Peyer's patch (tissue), 4 donors: Measurements from ENCODE around the gene LIMK1. TPM values are rescaled to one million over a fixed set of nuclear protein-coding genes. Genes with fewer than 3 reads are reported as not detected.
A peak's percentile ranks its signal among the peaks of the same experiment; 100 is the strongest.

ENCODE experiments used
- DNase-seq, 3 donors: peaks; one replicate each; pipeline ENCODE4 v3.0.0-alpha.2; 2017 to 2019
- H3K27ac ChIP-seq, 4 donors: fragments of 200-600 bp; sonication (generic); one replicate each; pipeline ENCODE4 v1.5.1; 2016 to 2019
- H3K27me3 ChIP-seq, 2 donors: fragments of 200-600 bp; sonication (generic); one replicate each; pipeline ENCODE4 v1.5.1; 2019
- H3K36me3 ChIP-seq, 3 donors: fragments of 200-600 bp; sonication (generic); one replicate each; pipeline ENCODE4 v1.5.1; 2016 to 2019
- H3K4me1 ChIP-seq, 4 donors: fragments of 200-600 bp; sonication (generic); one replicate each; pipeline ENCODE4 v1.5.1; 2016 to 2019
- H3K4me3 ChIP-seq, 4 donors: fragments of 200-600 bp; sonication (generic); 1 replicate in 3 of 4; 2 replicates in 1 of 4; pipeline ENCODE4 v1.5.1; 2016 to 2019; ENCODE audit warnings: mild to moderate bottlenecking in 1 of 4
- H3K9me3 ChIP-seq, 4 donors: fragments of 200-600 bp; sonication (generic); one replicate each; pipeline ENCODE4 v1.5.1; 2016 to 2019; ENCODE audit warnings: mild to moderate bottlenecking in 1 of 4
- POLR2A ChIP-seq, 2 donors: fragments of 450-650 bp; IDR thresholded peaks; one replicate each; pipeline ENCODE4 v1.5.1; 2017; ENCODE audit warnings: antibody characterized with exemption in 2 of 2, mild to moderate bottlenecking in 2 of 2, moderate library complexity in 2 of 2
- total RNA-seq, 4 donors: library from RNA; depleted of rRNA; stranded (reverse); fragments of >200 nt; gene quantifications; one replicate each; pipeline ENCODE4 v1.1.0, GENCODE V29; 2016
- TF ChIP-seq, protein P1 (sequence below), 6 experiments: fragments of 450-650 bp in 4 of 6; fragments of 200-600 bp in 2 of 6; sonication (generic) in 1 of 6; IDR thresholded peaks; one replicate each; pipeline ENCODE4 v1.5.1; 2017 to 2019; ENCODE audit warnings: antibody characterized with exemption in 6 of 6, mild to moderate bottlenecking in 3 of 6, moderate library complexity in 1 of 6

Gene LIMK1
- total RNA-seq, 4 donors from 2014 or later, result 3.7 to 38.0 (median 11.7) TPM

GRCh38 chr7:74084722-74085578 lies 1.3 kb downstream of the LIMK1 start:
- Histone ChIP-seq H3K36me3 (no peaks in the 10 kb centered on the region), H3K9me3 (no peaks in the 10 kb centered on the region), H3K27me3 (no peaks in the 10 kb centered on the region), H3K27ac (peak overlapping the region in 1 of 4 donors; percentile 76), H3K4me3 (peak overlapping the region in 3 of 4 donors; percentile 86 to 95 (median 91)), H3K4me1 (peaks cover 0 to 19% (median 12%) of the 10 kb centered on the region in 4 donors)
- no peak for DNase-seq
- TF ChIP-seq, protein P1, sequence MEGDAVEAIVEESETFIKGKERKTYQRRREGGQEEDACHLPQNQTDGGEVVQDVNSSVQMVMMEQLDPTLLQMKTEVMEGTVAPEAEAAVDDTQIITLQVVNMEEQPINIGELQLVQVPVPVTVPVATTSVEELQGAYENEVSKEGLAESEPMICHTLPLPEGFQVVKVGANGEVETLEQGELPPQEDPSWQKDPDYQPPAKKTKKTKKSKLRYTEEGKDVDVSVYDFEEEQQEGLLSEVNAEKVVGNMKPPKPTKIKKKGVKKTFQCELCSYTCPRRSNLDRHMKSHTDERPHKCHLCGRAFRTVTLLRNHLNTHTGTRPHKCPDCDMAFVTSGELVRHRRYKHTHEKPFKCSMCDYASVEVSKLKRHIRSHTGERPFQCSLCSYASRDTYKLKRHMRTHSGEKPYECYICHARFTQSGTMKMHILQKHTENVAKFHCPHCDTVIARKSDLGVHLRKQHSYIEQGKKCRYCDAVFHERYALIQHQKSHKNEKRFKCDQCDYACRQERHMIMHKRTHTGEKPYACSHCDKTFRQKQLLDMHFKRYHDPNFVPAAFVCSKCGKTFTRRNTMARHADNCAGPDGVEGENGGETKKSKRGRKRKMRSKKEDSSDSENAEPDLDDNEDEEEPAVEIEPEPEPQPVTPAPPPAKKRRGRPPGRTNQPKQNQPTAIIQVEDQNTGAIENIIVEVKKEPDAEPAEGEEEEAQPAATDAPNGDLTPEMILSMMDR (IDR thresholded peaks at IDR 0.05), result no peak
- no peak for TF ChIP-seq POLR2A (IDR thresholded peaks at IDR 0.05)

- Histone ChIP-seq H3K4me3 (no peak overlapping the region), H3K4me1 (peaks cover 0 to 23% (median 17%) of the 10 kb centered on the region in 4 donors), H3K27me3 (no peaks in the 10 kb centered on the region), H3K27ac (no peak overlapping the region), H3K9me3 (no peaks in the 10 kb centered on the region), H3K36me3 (no peaks in the 10 kb centered on the region)
- no peak for TF ChIP-seq POLR2A (IDR thresholded peaks at IDR 0.05)
- TF ChIP-seq, protein P1 (IDR thresholded peaks at IDR 0.05), result no peak
- DNase-seq, result no peak
Observed at GRCh38 chr7:74087791-74088453, 4.3 kb downstream of the LIMK1 start.

- TF ChIP-seq, protein P1 (IDR thresholded peaks at IDR 0.05), result no peak
- Histone ChIP-seq H3K27ac (peak overlapping the region; percentile 71 to 91 (median 82)), H3K9me3 (no peaks in the 10 kb centered on the region), H3K4me1 (peaks cover 0 to 31% (median 13%) of the 10 kb centered on the region in 4 donors), H3K4me3 (peak overlapping the region; percentile 41 to 55 (median 51)), H3K36me3 (no peaks in the 10 kb centered on the region), H3K27me3 (no peaks in the 10 kb centered on the region)
- DNase-seq, result peak in 2 of 3 donors; percentile 61 to 64
Observed at GRCh38 chr7:74092321-74092963, 8.8 kb downstream of the LIMK1 start.

DNA sequence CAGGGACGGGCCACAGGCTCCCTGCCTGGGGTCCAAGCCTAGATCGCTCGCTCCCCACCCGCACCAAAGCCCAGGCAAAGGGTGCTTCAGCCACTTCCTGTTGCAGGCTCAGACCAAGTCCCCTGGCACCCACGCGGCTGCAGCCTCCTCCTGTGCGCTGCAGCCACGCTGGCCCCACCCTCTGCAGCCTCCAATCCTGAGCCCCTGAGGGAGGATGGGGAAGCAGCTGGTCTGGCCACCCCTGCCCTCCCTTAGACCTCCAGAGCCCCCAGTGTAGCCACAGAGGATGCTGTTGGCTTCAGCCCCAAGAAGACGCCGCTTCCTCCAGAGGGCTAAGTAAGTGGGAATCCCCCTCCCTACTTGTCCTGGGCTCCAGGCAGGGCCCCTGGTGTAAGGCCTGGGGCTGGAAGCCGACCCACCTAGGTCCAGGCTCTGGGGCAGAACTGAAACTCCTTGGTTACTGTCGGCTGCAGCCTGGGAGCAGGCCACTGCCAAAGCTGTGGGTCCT lies 9.4 kb downstream of the LIMK1 start:
- peak overlapping the region; percentile 41 to 55 (median 51) for H3K4me3 ChIP-seq
- DNase-seq, result peak in 2 of 3 donors; percentile 76 to 78
- no peak for TF ChIP-seq POLR2A (IDR thresholded peaks at IDR 0.05)
- TF ChIP-seq, protein P1 (IDR thresholded peaks at IDR 0.05), result no peak

GRCh38 chr7:74093671-74094223 lies 10.1 kb downstream of the LIMK1 start:
- Histone ChIP-seq H3K27me3 (no peaks in the 10 kb centered on the region), H3K4me1 (peaks cover 0 to 31% (median 13%) of the 10 kb centered on the region in 4 donors), H3K4me3 (peak overlapping the region; percentile 41 to 55 (median 51)), H3K9me3 (no peaks in the 10 kb centered on the region), H3K27ac (peak overlapping the region; percentile 71 to 91 (median 82)), H3K36me3 (no peaks in the 10 kb centered on the region)
- TF ChIP-seq POLR2A (IDR thresholded peaks at IDR 0.05), result no peak
- TF ChIP-seq, protein P1 (IDR thresholded peaks at IDR 0.05), result no peak
- no peak for DNase-seq

More for the DNA sequence above, 9.4 kb downstream of the LIMK1 start:
- H3K9me3 ChIP-seq, result no peaks in the 10 kb centered on the region
- H3K4me1 ChIP-seq, result peaks cover 0 to 31% (median 13%) of the 10 kb centered on the region in 4 donors
- no peaks in the 10 kb centered on the region for H3K27me3 ChIP-seq
- H3K27ac ChIP-seq, result peak overlapping the region; percentile 71 to 91 (median 82)
- H3K36me3 ChIP-seq, result no peaks in the 10 kb centered on the region
